MCF 10A (cell line): ENCODE data around the gene SURF1. TPM values are rescaled to one million over a fixed set of nuclear protein-coding genes. Genes with fewer than 3 reads are reported as not detected.

ENCODE experiments used
- BruUV-seq: library from RNA; stranded (reverse); fragments of 400-500 nt; replicated peaks from 2 replicates; lab custom pipeline; 2021; lab: Mats Ljungman, UMichigan
- CTCF ChIA-PET: fragments of 300-600 bp; sonication (Branson Sonifier 250); formaldehyde crosslinking; extraction: SDS; loops from one replicate; lab custom pipeline; 2021; ENCODE audit warnings: antibody characterized with exemption, inconsistent platforms; lab: Yijun Ruan, JAX
- POLR2A ChIA-PET: fragments of 300-600, 350-650 bp; sonication (Branson Sonifier 250); formaldehyde crosslinking; extraction: SDS; loops from one replicate; lab custom pipeline; 2020; ENCODE audit warnings: antibody characterized with exemption, inconsistent platforms; lab: Yijun Ruan, JAX
- DNase-seq: peaks from one replicate; pipeline ENCODE4 v3.0.0-alpha.2; 2018; ENCODE audit not compliant: unreplicated experiment
- H3K27ac Mint-ChIP-seq: one replicate; pipeline ENCODE4 v1.8.0; 2022; ENCODE audit warnings: mild to moderate bottlenecking, low read depth, mixed read lengths; ENCODE audit not compliant: unreplicated experiment
- H3K27me3 Mint-ChIP-seq: one replicate; pipeline ENCODE4 v1.8.0; 2022; ENCODE audit warnings: mixed read lengths; ENCODE audit not compliant: insufficient read depth, unreplicated experiment
- H3K36me3 Mint-ChIP-seq: one replicate; pipeline ENCODE4 v1.8.0; 2022; ENCODE audit warnings: mild to moderate bottlenecking, moderate library complexity, mixed read lengths; ENCODE audit not compliant: insufficient read depth, unreplicated experiment
- H3K4me1 Mint-ChIP-seq: one replicate; pipeline ENCODE4 v1.8.0; 2022; ENCODE audit warnings: mixed read lengths; ENCODE audit not compliant: insufficient read depth, unreplicated experiment
- H3K4me3 Mint-ChIP-seq: one replicate; pipeline ENCODE4 v1.8.0; 2022; ENCODE audit warnings: mild to moderate bottlenecking, moderate library complexity, mixed read lengths; ENCODE audit not compliant: unreplicated experiment
- H3K9me3 Mint-ChIP-seq: one replicate; pipeline ENCODE4 v1.8.0; 2022; ENCODE audit warnings: mixed read lengths; ENCODE audit not compliant: unreplicated experiment
- intact Hi-C: fragments of 100-400 bp; cut with micrococcal nuclease; formaldehyde crosslinking; loops from 2 replicates; pipeline ENCODE4 v1.14.1; 2022
- total RNA-seq: library from RNA; stranded (reverse); gene quantifications from 2 replicates; pipeline ENCODE4 v1.2.3, GENCODE V29; 2022
- TF ChIP-seq, protein P1 (sequence below): fragments of 200-600 bp; IDR thresholded peaks from one replicate; pipeline ENCODE4 v1.8.0; 2022; ENCODE audit warnings: antibody characterized with exemption, mild to moderate bottlenecking; ENCODE audit not compliant: unreplicated experiment

Gene SURF1
- total RNA-seq, 1 experiment from 2014 or later = 31.2 TPM

DNA sequence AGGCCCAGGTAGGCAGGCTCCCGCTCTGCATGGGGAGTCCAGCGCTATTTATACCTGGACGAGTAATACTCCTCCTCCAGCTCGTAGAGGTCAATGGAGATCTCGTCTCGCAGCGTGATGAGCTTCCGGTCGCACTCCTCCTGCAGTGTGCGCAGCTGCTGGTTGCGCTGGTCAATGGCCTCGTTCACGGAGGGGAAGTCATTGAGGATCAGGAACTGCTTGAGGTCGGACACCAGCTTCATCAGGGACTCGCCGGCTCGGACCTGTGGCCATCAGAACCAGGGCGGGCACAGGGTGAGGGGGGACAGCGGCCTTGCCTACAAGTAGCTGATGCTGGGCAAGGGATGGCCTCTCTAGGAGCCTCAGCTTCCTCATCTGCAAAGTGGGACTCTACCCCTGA lies 12.2 kb downstream of the SURF1 start:
- POLR2A ChIA-PET = interaction anchor here (1.8 kb wide), 1 partner anchor 12 kb away, joined by 6 read pairs; the partner anchor contains the start of genes SURF1 and SURF2
- H3K27me3 Mint-ChIP-seq = no peaks in the 10 kb centered on the region
- no peak overlapping the region for H3K27ac Mint-ChIP-seq
- DNase-seq = no peak
- TF ChIP-seq, protein P1, sequence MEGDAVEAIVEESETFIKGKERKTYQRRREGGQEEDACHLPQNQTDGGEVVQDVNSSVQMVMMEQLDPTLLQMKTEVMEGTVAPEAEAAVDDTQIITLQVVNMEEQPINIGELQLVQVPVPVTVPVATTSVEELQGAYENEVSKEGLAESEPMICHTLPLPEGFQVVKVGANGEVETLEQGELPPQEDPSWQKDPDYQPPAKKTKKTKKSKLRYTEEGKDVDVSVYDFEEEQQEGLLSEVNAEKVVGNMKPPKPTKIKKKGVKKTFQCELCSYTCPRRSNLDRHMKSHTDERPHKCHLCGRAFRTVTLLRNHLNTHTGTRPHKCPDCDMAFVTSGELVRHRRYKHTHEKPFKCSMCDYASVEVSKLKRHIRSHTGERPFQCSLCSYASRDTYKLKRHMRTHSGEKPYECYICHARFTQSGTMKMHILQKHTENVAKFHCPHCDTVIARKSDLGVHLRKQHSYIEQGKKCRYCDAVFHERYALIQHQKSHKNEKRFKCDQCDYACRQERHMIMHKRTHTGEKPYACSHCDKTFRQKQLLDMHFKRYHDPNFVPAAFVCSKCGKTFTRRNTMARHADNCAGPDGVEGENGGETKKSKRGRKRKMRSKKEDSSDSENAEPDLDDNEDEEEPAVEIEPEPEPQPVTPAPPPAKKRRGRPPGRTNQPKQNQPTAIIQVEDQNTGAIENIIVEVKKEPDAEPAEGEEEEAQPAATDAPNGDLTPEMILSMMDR = no peak
- CTCF ChIA-PET = interaction anchor here (0.5 to 2.3 kb wide), 3 partner anchors 157 to 259 kb away, joined by 3 to 6 read pairs (median 5); no protein-coding TSS in a partner anchor
- H3K36me3 Mint-ChIP-seq = peaks cover 47% of the 10 kb centered on the region
- intact Hi-C loops = no loop called here
- no peaks in the 10 kb centered on the region for H3K9me3 Mint-ChIP-seq
- H3K4me1 Mint-ChIP-seq = peaks cover 6% of the 10 kb centered on the region
- H3K4me3 Mint-ChIP-seq = no peak overlapping the region
- BruUV-seq = no TSS peak

DNA sequence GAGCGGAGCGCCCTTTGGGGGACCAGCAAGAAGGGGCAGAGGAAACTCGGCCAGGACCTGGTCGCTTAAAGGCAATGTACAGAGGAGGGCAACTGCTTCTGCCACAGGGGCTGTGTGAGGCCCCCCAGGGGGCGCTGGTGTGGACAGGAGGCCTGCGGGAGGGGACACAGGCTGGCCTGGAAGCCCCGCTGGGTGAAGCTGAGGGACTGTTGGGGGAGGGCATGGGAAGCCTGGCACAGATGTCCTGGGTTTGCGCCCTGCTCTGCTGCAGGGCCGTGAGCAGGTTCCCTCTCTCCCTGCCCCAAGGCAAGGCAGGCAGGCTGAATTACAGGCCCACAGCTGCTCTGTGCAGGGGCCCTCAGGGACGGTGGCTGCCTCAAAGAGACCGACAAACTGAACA lies 13.7 kb downstream of the SURF1 start:
- Mint-ChIP-seq H3K27me3 (no peaks in the 10 kb centered on the region), H3K27ac (no peak overlapping the region), H3K36me3 (peaks cover 39% of the 10 kb centered on the region), H3K4me1 (peaks cover 6% of the 10 kb centered on the region), H3K9me3 (no peaks in the 10 kb centered on the region), H3K4me3 (no peak overlapping the region)
- ChIA-PET CTCF (interaction anchor here (0.8 to 2.3 kb wide), 2 partner anchors 13 to 156 kb away, joined by 3 to 6 read pairs; no protein-coding TSS in a partner anchor), POLR2A (interaction anchor here (0.7 to 1.8 kb wide), 2 partner anchors 13 to 14 kb away, joined by 3 to 6 read pairs; partner anchors contain the start of genes SURF1 and SURF2)
- intact Hi-C loops = no loop called here
- no TSS peak for BruUV-seq
- DNase-seq = no peak
- TF ChIP-seq, protein P1 = no peak

GRCh38 chr9:133342069-133342406 lies 14.2 kb downstream of the SURF1 start:
- DNase-seq = no peak
- H3K27me3 Mint-ChIP-seq = no peaks in the 10 kb centered on the region
- no peak overlapping the region for H3K4me3 Mint-ChIP-seq
- ChIA-PET POLR2A (no interaction called here), CTCF (interaction anchor here (0.6 to 1.0 kb wide), 3 partner anchors 11 to 158 kb away, joined by 3 read pairs; no protein-coding TSS in a partner anchor)
- H3K27ac Mint-ChIP-seq = no peak overlapping the region
- intact Hi-C loops = no loop called here
- peaks cover 4% of the 10 kb centered on the region for H3K4me1 Mint-ChIP-seq
- BruUV-seq = no TSS peak
- H3K36me3 Mint-ChIP-seq = peaks cover 36% of the 10 kb centered on the region
- TF ChIP-seq, protein P1 = peak; percentile 8
- H3K9me3 Mint-ChIP-seq = no peaks in the 10 kb centered on the region

DNA sequence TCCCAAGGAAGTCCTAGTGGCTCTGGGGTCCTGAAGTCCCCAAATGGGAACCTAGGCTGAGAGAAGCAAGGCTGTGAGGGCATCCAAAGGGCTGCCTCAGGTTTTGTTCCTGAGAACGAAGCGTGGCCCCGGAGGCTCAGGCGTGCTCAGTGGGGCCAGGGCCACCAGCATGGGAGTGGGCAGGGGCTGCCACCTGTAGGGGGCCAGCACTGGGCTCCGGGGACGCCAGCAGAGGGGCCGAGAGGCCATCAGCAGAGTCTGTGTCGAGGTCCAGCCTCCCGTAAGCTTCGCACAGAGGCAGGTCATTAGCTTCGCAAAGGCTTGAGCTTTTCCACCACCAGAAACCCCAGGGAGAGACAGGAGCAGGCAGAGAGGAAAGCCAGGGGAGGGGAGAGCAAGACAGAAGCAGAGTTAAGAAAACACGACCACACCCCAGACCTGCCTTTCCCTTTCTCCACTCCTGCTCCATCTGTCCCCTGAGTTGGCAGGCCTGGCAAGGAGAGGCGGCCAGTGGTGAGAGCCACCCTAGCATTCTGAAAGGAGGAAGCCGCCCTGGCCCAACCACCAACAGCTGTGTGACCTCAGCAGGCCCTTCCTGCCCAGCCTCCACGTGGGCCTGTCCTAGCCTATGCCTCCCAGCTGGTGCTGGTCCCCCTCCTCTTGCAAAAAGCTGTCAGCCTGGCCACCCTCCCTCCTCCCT lies 14.8 kb downstream of the SURF1 start:
- intact Hi-C loops = no loop called here
- no peak for DNase-seq
- H3K4me1 Mint-ChIP-seq = no peaks in the 10 kb centered on the region
- H3K9me3 Mint-ChIP-seq = no peaks in the 10 kb centered on the region
- H3K27ac Mint-ChIP-seq = no peak overlapping the region
- ChIA-PET POLR2A (interaction anchor here (0.6 kb wide), 1 partner anchor 335 kb away, joined by 3 read pairs; no protein-coding TSS in a partner anchor), CTCF (interaction anchor here (0.6 to 1.0 kb wide), 3 partner anchors 11 to 157 kb away, joined by 3 read pairs; no protein-coding TSS in a partner anchor)
- H3K36me3 Mint-ChIP-seq = peaks cover 31% of the 10 kb centered on the region
- no peak overlapping the region for H3K4me3 Mint-ChIP-seq
- H3K27me3 Mint-ChIP-seq = no peaks in the 10 kb centered on the region
- TF ChIP-seq, protein P1 = no peak
- no TSS peak for BruUV-seq
